KMS-11 (cell line): Measurements from ENCODE around the gene LRCOL1.

ENCODE experiments used
- H2AFZ ChIP-seq: fragments of 200-600 bp; sonication (generic); 2 replicates; pipeline ENCODE4 v1.6.1; 2016; ENCODE audit warnings: antibody characterized with exemption, mixed run types, low read depth
- H3K27ac ChIP-seq: fragments of 200-600 bp; sonication (generic); 2 replicates; pipeline ENCODE4 v1.6.1; 2016; ENCODE audit warnings: mild to moderate bottlenecking, mixed run types
- H3K27me3 ChIP-seq: fragments of 200-600 bp; sonication (generic); 2 replicates; pipeline ENCODE4 v1.6.1; 2017; ENCODE audit warnings: mild to moderate bottlenecking, low read depth, mixed run types, moderate library complexity; ENCODE audit not compliant: insufficient read depth
- H3K36me3 ChIP-seq: fragments of 200-600 bp; sonication (generic); 2 replicates; pipeline ENCODE4 v1.6.1; 2017; ENCODE audit warnings: mild to moderate bottlenecking, mixed run types; ENCODE audit not compliant: insufficient read depth
- H3K4me1 ChIP-seq: fragments of 200-600 bp; sonication (generic); 2 replicates; pipeline ENCODE4 v1.6.1; 2016; ENCODE audit warnings: mild to moderate bottlenecking, low read depth, mixed run types; ENCODE audit not compliant: poor library complexity, severe bottlenecking
- H3K4me2 ChIP-seq: fragments of 200-600 bp; sonication (generic); 2 replicates; pipeline ENCODE4 v1.7.0; 2016; ENCODE audit warnings: mild to moderate bottlenecking, mixed run types
- H3K4me3 ChIP-seq: fragments of 200-600 bp; sonication (generic); IDR thresholded peaks from 2 replicates; pipeline ENCODE4 v1.6.1; 2017; ENCODE audit warnings: low read depth, low read length, mixed read lengths; ENCODE audit not compliant: insufficient read depth
- H3K79me2 ChIP-seq: fragments of 200-600 bp; sonication (generic); 2 replicates; pipeline ENCODE4 v1.6.1; 2016; ENCODE audit warnings: low read depth, mixed run types; ENCODE audit not compliant: insufficient read depth
- H3K9ac ChIP-seq: fragments of 200-600 bp; sonication (generic); 2 replicates; pipeline ENCODE4 v1.6.1; 2016; ENCODE audit warnings: mild to moderate bottlenecking, mixed run types
- H4K20me1 ChIP-seq: fragments of 200-600 bp; sonication (generic); 2 replicates; pipeline ENCODE4 v1.6.1; 2016; ENCODE audit warnings: mild to moderate bottlenecking, mixed run types; ENCODE audit not compliant: insufficient read depth
- TF ChIP-seq, protein P1 (sequence below): fragments of 200-600 bp; sonication (generic); conservative IDR thresholded peaks from 2 replicates; pipeline ENCODE4 v1.6.1; 2017; ENCODE audit warnings: low read depth, mild to moderate bottlenecking, antibody characterized with exemption, low read length, moderate library complexity, mixed read lengths

The LRCOL1 gene

DNA sequence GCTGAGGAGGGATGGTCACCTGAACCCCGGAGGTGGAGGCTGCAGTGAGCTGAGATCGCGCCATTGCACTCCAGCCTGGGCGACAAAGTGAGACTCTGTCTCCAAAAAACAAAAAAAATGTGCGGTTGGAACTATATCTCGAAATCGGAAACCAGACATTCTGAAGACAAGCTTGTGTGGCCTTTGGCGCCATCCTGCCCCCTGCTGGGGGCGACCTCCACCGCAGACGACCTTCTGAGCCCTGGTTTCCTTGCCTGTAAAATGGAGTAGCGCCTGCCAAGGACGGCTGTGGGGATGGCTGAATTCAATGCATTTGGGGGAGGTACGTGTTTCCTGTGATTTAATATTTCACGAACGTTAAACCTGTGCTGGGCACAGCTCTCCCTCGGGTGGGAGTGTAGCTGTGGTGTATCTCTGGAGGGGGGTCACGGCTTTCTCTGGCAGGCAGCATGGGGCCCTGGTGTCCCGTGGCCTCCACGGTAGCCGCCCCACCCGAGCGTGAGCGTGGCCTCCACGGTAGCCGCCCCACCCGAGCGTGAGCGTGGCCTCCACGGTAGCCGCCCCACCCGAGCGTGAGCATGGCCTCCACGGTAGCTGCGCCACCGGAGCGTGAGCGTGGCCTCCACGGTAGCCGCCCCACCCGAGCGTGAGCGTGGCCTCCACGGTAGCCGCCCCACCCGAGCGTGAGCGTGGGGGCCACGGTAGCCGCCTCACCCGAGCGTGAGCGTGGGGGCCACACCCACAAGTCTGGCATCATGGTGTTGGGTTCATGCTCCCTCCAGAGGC is 55.3 kb downstream of the LRCOL1 start:
- Histone ChIP-seq H2AFZ (no peak overlapping the region), H4K20me1 (no peaks in the 10 kb centered on the region), H3K79me2 (no peaks in the 10 kb centered on the region), H3K4me1 (no peaks in the 10 kb centered on the region), H3K4me2 (no peak overlapping the region), H3K36me3 (no peaks in the 10 kb centered on the region), H3K9ac (no peak overlapping the region), H3K27me3 (no peaks in the 10 kb centered on the region), H3K4me3 (no peak overlapping the region), H3K27ac (no peak overlapping the region)
- TF ChIP-seq, protein P1, sequence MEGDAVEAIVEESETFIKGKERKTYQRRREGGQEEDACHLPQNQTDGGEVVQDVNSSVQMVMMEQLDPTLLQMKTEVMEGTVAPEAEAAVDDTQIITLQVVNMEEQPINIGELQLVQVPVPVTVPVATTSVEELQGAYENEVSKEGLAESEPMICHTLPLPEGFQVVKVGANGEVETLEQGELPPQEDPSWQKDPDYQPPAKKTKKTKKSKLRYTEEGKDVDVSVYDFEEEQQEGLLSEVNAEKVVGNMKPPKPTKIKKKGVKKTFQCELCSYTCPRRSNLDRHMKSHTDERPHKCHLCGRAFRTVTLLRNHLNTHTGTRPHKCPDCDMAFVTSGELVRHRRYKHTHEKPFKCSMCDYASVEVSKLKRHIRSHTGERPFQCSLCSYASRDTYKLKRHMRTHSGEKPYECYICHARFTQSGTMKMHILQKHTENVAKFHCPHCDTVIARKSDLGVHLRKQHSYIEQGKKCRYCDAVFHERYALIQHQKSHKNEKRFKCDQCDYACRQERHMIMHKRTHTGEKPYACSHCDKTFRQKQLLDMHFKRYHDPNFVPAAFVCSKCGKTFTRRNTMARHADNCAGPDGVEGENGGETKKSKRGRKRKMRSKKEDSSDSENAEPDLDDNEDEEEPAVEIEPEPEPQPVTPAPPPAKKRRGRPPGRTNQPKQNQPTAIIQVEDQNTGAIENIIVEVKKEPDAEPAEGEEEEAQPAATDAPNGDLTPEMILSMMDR = no peak
